HepG2 (cell line): ENCODE data around the gene DIS3L2. TPM values are rescaled to one million over a fixed set of nuclear protein-coding genes. Genes with fewer than 3 reads are reported as not detected.

Experiments
- ATAC-seq: fragments of 200-7000 bp; cut with Tn5 transposase; 3 replicates; pipeline ENCODE4 v1.9.1; 2020; ENCODE audit warnings: mild to moderate bottlenecking, moderate library complexity
- BruUV-seq: library from RNA; stranded (reverse); fragments of 400-500 nt; replicated peaks from 2 replicates; lab custom pipeline; 2021; lab: Mats Ljungman, UMichigan
- CTCF ChIA-PET: fragments of 300-600 bp; formaldehyde crosslinking; extraction: SDS; loops from one replicate; lab custom pipeline; 2021; ENCODE audit warnings: low total read pairs, inconsistent platforms, low intra/inter-chr PET ratio; lab: Yijun Ruan, JAX
- POLR2A ChIA-PET: fragments of 350-600 bp; sonication (Branson Sonifier 250); formaldehyde crosslinking; loops from one replicate; lab custom pipeline; 2020; ENCODE audit warnings: antibody characterized with exemption, inconsistent platforms; lab: Yijun Ruan, JAX
- DNase-seq: peaks from one replicate; pipeline ENCODE4 v3.0.0-alpha.2; 2015; ENCODE audit warnings: low spot score
- FAIRE-seq: peaks from 3 replicates; lab custom pipeline; 2011; peaks lifted over from hg19 to GRCh38; lab: Jason Lieb, UNC
- H2AFZ ChIP-seq: one replicate; pipeline ENCODE4 v1.6.1; 2011; ENCODE audit warnings: low read length, inconsistent platforms
- H3K27ac ChIP-seq: fragments of 300-600 bp; 3 replicates; pipeline ENCODE4 v1.8.0; 2011; ENCODE audit warnings: mixed run types, mild to moderate bottlenecking, mixed read lengths, low read length, inconsistent platforms; ENCODE audit not compliant: insufficient read depth; ENCODE audit errors: extremely low read length
- H3K27me3 ChIP-seq, 2 experiments: fragments of 200-600 bp in 1 of 2; 2 replicates in 1 of 2; 3 replicates in 1 of 2; pipeline versions ENCODE4 v1.6.0 to v1.8.0; 2011; ENCODE audit warnings: low read length in 2 of 2, mild to moderate bottlenecking in 2 of 2, moderate library complexity in 2 of 2, inconsistent platforms in 1 of 2; ENCODE audit not compliant: insufficient read depth in 2 of 2, control insufficient read depth in 1 of 2
- H3K36me3 ChIP-seq, 2 experiments: fragments of 200-600 bp in 1 of 2; replicated peaks in 1 of 2; 2 replicates in 1 of 2; 3 replicates in 1 of 2; pipeline versions ENCODE4 v1.5.1 to v1.8.0; 2011; ENCODE audit warnings: low read length in 2 of 2, inconsistent platforms in 1 of 2; ENCODE audit not compliant: insufficient read depth in 2 of 2, control insufficient read depth in 1 of 2
- H3K4me1 ChIP-seq: 2 replicates; pipeline ENCODE4 v1.5.1; 2012; ENCODE audit warnings: low read length, inconsistent platforms; ENCODE audit not compliant: insufficient read depth
- H3K4me2 ChIP-seq: 2 replicates; pipeline ENCODE4 v1.6.0; 2011; ENCODE audit warnings: low read depth, low read length, inconsistent platforms
- H3K4me3 ChIP-seq, 3 experiments: fragments of 200-600 bp in 1 of 3; sonication (generic), shearing (Covaris generic) in 1 of 3; replicated peaks in 1 of 3; 2 replicates each; pipeline ENCODE4 v1.5.1; 2011 to 2016; ENCODE audit warnings: low read length in 3 of 3, inconsistent platforms in 2 of 3, low read depth in 2 of 3, mild to moderate bottlenecking in 2 of 3, control low read depth in 1 of 3, mixed read lengths in 1 of 3; ENCODE audit not compliant: insufficient read depth in 1 of 3
- H3K79me2 ChIP-seq: one replicate; pipeline ENCODE4 v1.6.1; 2011; ENCODE audit warnings: low read length, inconsistent platforms; ENCODE audit not compliant: insufficient read depth
- H3K9ac ChIP-seq: 2 replicates; pipeline ENCODE4 v1.6.0; 2011; ENCODE audit warnings: mild to moderate bottlenecking, low read depth, low read length, inconsistent platforms; ENCODE audit not compliant: insufficient read depth
- H3K9me3 ChIP-seq: 2 replicates; pipeline ENCODE4 v1.5.1; 2012; ENCODE audit warnings: mild to moderate bottlenecking, low read length
- H4K20me1 ChIP-seq: 2 replicates; pipeline ENCODE4 v1.6.0; 2011; ENCODE audit warnings: inconsistent platforms, mild to moderate bottlenecking, low read length, moderate library complexity; ENCODE audit not compliant: insufficient read depth
- EHMT2 ChIP-seq: fragments of 200-600 bp; sonication (generic); IDR thresholded peaks from 2 replicates; pipeline ENCODE4 v1.7.0; 2017; ENCODE audit warnings: antibody characterized with exemption, low read depth, low read length, borderline replicate concordance
- GLI4 ChIP-seq: sonication (generic); formaldehyde crosslinking; IDR thresholded peaks from 2 replicates; pipeline ENCODE4 v1.5.1; 2020; ENCODE audit warnings: missing genetic modification reagents, mild to moderate bottlenecking, moderate library complexity, borderline replicate concordance
- HCFC1 ChIP-seq: fragments of 150-350 bp; IDR thresholded peaks from 2 replicates; pipeline ENCODE4 v1.6.1; 2014; ENCODE audit warnings: low read depth, low read length
- HDAC1 ChIP-seq: sonication (generic); formaldehyde crosslinking; IDR thresholded peaks from 2 replicates; pipeline ENCODE4 v1.5.1; 2020; ENCODE audit warnings: mild to moderate bottlenecking, missing genetic modification reagents
- HNRNPUL1 ChIP-seq: fragments of 200-400 bp; formaldehyde crosslinking; IDR thresholded peaks from 2 replicates; pipeline ENCODE4 v1.6.1; 2017; ENCODE audit warnings: low read depth, mild to moderate bottlenecking, low read length, moderate library complexity
- JARID2 ChIP-seq: sonication (generic); formaldehyde crosslinking; IDR thresholded peaks from 2 replicates; pipeline ENCODE4 v1.8.1; 2023; ENCODE audit warnings: missing genetic modification reagents, inconsistent platforms; ENCODE audit not compliant: insufficient replicate concordance
- MAFF ChIP-seq: IDR thresholded peaks from 2 replicates; pipeline ENCODE4 v1.6.1; 2011; ENCODE audit warnings: low read depth, low read length, improper control_type of control experiment
- MAFK ChIP-seq, 2 experiments: IDR thresholded peaks in 1 of 2; conservative IDR thresholded peaks in 1 of 2; 2 replicates each; pipeline ENCODE4 v1.6.1; 2011; ENCODE audit warnings: improper control_type of control experiment in 2 of 2, low read length in 2 of 2
- ZNF776 ChIP-seq: sonication (generic); formaldehyde crosslinking; IDR thresholded peaks from 2 replicates; pipeline ENCODE4 v1.4.0; 2020; ENCODE audit warnings: mild to moderate bottlenecking, missing genetic modification reagents
- WGBS: methylation state at CpG from one replicate; pipeline ENCODE4 v1.1.6; 2017; ENCODE audit warnings: low lambda C conversion rate; 5-methylcytosine and 5-hydroxymethylcytosine counted together
- in situ Hi-C: cut with HindIII; loops from 2 replicates; pipeline ENCODE4 v1.10.0; 2017; ENCODE audit warnings: low pct_unique_long_range_greater_than_20kb; ENCODE audit not compliant: extremely low pct_ligation_motif_present
- intact Hi-C: fragments of 100-400 bp; cut with micrococcal nuclease; formaldehyde crosslinking; loops from one replicate; pipeline ENCODE4 v1.10.0; 2022; ENCODE audit not compliant: unreplicated experiment
- polyA plus RNA-seq, 8 experiments: library from polyadenylated mRNA; depleted of rRNA in 3 of 8; stranded (reverse) in 7 of 8; unstranded in 1 of 8; fragments of >200 nt; fragmentation: Illumina TruSeq in 4 of 8; extraction: Trizol in 4 of 8; gene quantifications; 2 replicates each; pipeline versions ENCODE4 v1.2.1 to v1.2.3, GENCODE V29; 2011 to 2016; ENCODE audit warnings: low read depth in 4 of 8, missing spikeins in 1 of 8, mixed read lengths in 1 of 8; ENCODE audit not compliant: insufficient read depth in 1 of 8
- total RNA-seq, 5 experiments: library from RNA; depleted of rRNA; stranded (reverse); fragments of >200 nt; fragmentation: Illumina TruSeq; extraction: Trizol; gene quantifications; 2 replicates each; pipeline ENCODE4 v1.2.3, GENCODE V29; 2016; ENCODE audit warnings: low read depth in 1 of 5
- TF ChIP-seq, protein P1 (sequence below): sonication (generic); formaldehyde crosslinking; IDR thresholded peaks from 2 replicates; pipeline ENCODE4 v1.8.1; 2023; ENCODE audit warnings: mild to moderate bottlenecking, missing genetic modification reagents, borderline replicate concordance

The DIS3L2 gene
- total and polyA plus RNA-seq, 2 of the 13 experiments (the other 11 are each of a cell fraction or from before 2014, with no cell fraction given): 7.0 to 23.9 TPM

DNA sequence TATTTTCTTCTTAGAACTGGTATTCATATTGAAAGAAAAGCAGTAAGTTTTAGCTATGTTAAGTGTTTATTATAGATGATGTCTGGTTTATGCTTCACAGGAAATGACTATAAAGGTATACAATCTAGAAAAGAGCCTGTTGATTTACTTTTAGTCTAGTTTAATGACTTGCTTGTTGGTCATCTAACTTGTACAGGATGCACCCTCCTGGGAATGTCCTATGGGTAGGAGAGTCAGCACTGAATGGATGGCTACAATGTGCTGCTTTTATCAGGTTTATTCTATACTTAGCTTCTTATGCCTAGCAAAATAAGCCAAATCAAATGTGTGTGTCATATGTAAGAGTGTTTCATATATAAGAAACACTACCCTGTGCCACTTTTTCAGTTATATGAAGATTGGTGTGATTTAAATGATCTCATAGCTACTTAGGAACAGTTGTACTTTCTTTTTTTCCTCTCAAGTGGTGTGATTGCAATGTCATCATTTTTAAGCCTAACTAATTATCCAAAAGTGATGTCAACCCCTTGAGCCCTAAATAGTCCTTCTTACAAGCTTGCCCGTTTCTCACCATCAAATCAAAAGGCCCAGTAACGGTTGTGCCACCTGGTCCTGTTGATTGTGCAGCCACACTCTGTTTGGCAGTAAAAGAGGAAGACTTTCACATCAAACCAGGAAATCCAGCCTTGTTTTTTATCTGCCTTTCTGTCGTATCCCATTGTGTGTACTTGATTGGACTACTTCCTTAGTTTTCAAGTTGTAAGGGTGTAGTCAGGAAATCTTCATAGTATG is 176.0 kb downstream of the DIS3L2 start:
- BruUV-seq: no TSS peak
- intact Hi-C loops: no loop called here
- POLR2A ChIA-PET: no interaction called here
- ATAC-seq (no peak), DNase-seq (no peak)
- Histone ChIP-seq H2AFZ (no peak overlapping the region), H4K20me1 (no peaks in the 10 kb centered on the region), H3K9ac (no peak overlapping the region), H3K36me3 (peaks cover 3 to 5% of the 10 kb centered on the region in 2 experiments), H3K27me3 (no peaks in the 10 kb centered on the region), H3K4me1 (peaks cover 14% of the 10 kb centered on the region)
- peak; percentile 79 for TF ChIP-seq MAFF
- TF ChIP-seq EHMT2: no peak
- no peak for TF ChIP-seq ZNF776 (CRISPR knock-in tag)
- peak; percentile 88 for TF ChIP-seq MAFK (conservative IDR thresholded peaks at IDR 0.05 in 1 of 2, IDR thresholded peaks at IDR 0.05 in 1 of 2; ENCODE audit: low read length in 2 of 2)
- TF ChIP-seq JARID2 (CRISPR knock-in tag): no peak
- no peak for TF ChIP-seq GLI4 (CRISPR knock-in tag)
- TF ChIP-seq, all 625 proteins: peak for 2
- 98% methylated on average over 3 of the region's 3 CpGs for WGBS
- no peaks in the 10 kb centered on the region for H3K9me3 ChIP-seq
- in situ Hi-C loops: loop anchor here (10.0 kb wide), 1 partner anchor 187 kb away; no protein-coding TSS in a partner anchor
- no peak overlapping the region for H3K4me2 ChIP-seq
- H3K27ac ChIP-seq: no peak overlapping the region
- no peak for FAIRE-seq
- H3K79me2 ChIP-seq: no peaks in the 10 kb centered on the region
- CTCF ChIA-PET: no interaction called here
- no peak overlapping the region for H3K4me3 ChIP-seq

DNA sequence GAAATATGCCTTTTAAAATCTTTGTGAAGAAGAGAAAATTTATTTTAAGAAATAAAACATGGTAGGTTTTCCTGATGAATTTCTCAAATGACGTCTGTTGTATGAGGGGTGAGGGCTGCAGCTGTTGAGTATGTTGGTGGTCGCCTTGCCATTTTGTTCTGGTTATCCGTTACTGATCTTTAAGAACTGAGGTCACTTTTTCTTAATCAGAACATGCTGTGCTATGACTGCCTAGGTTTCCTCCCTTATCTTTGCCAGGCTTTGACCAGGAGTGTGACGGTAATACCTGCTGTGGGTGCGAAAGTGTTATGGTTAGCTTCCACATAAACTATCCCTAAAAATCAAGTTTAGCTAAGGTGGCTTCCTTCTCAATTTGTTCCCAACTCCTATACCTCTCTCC is 176.9 kb downstream of the DIS3L2 start:
- intact Hi-C loops: no loop called here
- Histone ChIP-seq H2AFZ (no peak overlapping the region), H3K27ac (no peak overlapping the region), H4K20me1 (no peaks in the 10 kb centered on the region), H3K4me1 (peaks cover 14% of the 10 kb centered on the region), H3K36me3 (no peaks in the 10 kb centered on the region; a peak in 2 of 5 replicates), H3K9me3 (no peaks in the 10 kb centered on the region), H3K4me3 (no peak overlapping the region), H3K79me2 (no peaks in the 10 kb centered on the region), H3K27me3 (no peaks in the 10 kb centered on the region), H3K9ac (no peak overlapping the region), H3K4me2 (no peak overlapping the region)
- BruUV-seq: no TSS peak
- ATAC-seq: no peak
- no peak for DNase-seq
- ChIA-PET POLR2A (no interaction called here), CTCF (no interaction called here)
- 96% methylated on average over 5 of the region's 5 CpGs for WGBS
- FAIRE-seq: no peak
- in situ Hi-C loops: loop anchor here (10.0 kb wide), 1 partner anchor 186 kb away; no protein-coding TSS in a partner anchor
- no peak for TF ChIP-seq HCFC1
- TF ChIP-seq HDAC1: no peak
- TF ChIP-seq, protein P1, sequence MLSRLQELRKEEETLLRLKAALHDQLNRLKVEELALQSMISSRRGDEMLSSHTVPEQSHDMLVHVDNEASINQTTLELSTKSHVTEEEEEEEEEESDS: no peak
- no peak for TF ChIP-seq HNRNPUL1
